Measurements from ENCODE around the gene PKMYT1. TPM values are rescaled to one million over a fixed set of nuclear protein-coding genes. Genes with fewer than 3 reads are reported as not detected.

PKMYT1 gene
- total and polyA plus RNA-seq, 2 experiments from 2014 or later = 90.9 to 100 TPM

GRCh38 chr16:3010510-3010909 lies 30.3 kb upstream of the PKMYT1 start:
- no peak for ATAC-seq
- H3K4me1 ChIP-seq (ENCODE audit: insufficient read depth) = peaks cover 84% of the 10 kb centered on the region
- H3K9me2 ChIP-seq (ENCODE audit: insufficient read depth) = no peaks in the 10 kb centered on the region
- Mint-ChIP-seq H3K9me3 (no peaks in the 10 kb centered on the region), H3K27me3 (ENCODE audit: insufficient read depth, low read depth, poor library complexity) (peaks cover 55% of the 10 kb centered on the region), H3K27ac (peak overlapping the region; percentile 85; the same call in 1 of the 2 replicates), H3K4me3 (peak overlapping the region; percentile 82; the same call in 1 of the 3 replicates), H3K4me1 (peaks cover 74% of the 10 kb centered on the region), H3K36me3 (ENCODE audit: low read depth) (peaks cover 26% of the 10 kb centered on the region)
- no peak for TF ChIP-seq REST (IDR thresholded peaks at IDR 0.05; ENCODE audit: unreplicated experiment)
- TF ChIP-seq ZNF114 (CRISPR knock-in tag; IDR thresholded peaks at IDR 0.05) = no peak
- TF ChIP-seq NANOG (IDR thresholded peaks at IDR 0.05; ENCODE audit: borderline replicate concordance) = no peak
- TF ChIP-seq CREB1 (CRISPR knock-in tag; IDR thresholded peaks at IDR 0.05; ENCODE audit: low read depth) = no peak
- no peak for TF ChIP-seq POLR2AphosphoS5 (IDR thresholded peaks at IDR 0.05; ENCODE audit: low read depth)
- no peak for TF ChIP-seq EZH2 (IDR thresholded peaks at IDR 0.05; ENCODE audit: low read depth, unreplicated experiment)
- TF ChIP-seq CTCF (conservative IDR thresholded peaks at IDR 0.05; ENCODE audit: low read depth in 2 of 2) = no peak
- TF ChIP-seq STAT1 (IDR thresholded peaks at IDR 0.05; ENCODE audit: unreplicated experiment) = no peak
- TF ChIP-seq, protein P1, sequence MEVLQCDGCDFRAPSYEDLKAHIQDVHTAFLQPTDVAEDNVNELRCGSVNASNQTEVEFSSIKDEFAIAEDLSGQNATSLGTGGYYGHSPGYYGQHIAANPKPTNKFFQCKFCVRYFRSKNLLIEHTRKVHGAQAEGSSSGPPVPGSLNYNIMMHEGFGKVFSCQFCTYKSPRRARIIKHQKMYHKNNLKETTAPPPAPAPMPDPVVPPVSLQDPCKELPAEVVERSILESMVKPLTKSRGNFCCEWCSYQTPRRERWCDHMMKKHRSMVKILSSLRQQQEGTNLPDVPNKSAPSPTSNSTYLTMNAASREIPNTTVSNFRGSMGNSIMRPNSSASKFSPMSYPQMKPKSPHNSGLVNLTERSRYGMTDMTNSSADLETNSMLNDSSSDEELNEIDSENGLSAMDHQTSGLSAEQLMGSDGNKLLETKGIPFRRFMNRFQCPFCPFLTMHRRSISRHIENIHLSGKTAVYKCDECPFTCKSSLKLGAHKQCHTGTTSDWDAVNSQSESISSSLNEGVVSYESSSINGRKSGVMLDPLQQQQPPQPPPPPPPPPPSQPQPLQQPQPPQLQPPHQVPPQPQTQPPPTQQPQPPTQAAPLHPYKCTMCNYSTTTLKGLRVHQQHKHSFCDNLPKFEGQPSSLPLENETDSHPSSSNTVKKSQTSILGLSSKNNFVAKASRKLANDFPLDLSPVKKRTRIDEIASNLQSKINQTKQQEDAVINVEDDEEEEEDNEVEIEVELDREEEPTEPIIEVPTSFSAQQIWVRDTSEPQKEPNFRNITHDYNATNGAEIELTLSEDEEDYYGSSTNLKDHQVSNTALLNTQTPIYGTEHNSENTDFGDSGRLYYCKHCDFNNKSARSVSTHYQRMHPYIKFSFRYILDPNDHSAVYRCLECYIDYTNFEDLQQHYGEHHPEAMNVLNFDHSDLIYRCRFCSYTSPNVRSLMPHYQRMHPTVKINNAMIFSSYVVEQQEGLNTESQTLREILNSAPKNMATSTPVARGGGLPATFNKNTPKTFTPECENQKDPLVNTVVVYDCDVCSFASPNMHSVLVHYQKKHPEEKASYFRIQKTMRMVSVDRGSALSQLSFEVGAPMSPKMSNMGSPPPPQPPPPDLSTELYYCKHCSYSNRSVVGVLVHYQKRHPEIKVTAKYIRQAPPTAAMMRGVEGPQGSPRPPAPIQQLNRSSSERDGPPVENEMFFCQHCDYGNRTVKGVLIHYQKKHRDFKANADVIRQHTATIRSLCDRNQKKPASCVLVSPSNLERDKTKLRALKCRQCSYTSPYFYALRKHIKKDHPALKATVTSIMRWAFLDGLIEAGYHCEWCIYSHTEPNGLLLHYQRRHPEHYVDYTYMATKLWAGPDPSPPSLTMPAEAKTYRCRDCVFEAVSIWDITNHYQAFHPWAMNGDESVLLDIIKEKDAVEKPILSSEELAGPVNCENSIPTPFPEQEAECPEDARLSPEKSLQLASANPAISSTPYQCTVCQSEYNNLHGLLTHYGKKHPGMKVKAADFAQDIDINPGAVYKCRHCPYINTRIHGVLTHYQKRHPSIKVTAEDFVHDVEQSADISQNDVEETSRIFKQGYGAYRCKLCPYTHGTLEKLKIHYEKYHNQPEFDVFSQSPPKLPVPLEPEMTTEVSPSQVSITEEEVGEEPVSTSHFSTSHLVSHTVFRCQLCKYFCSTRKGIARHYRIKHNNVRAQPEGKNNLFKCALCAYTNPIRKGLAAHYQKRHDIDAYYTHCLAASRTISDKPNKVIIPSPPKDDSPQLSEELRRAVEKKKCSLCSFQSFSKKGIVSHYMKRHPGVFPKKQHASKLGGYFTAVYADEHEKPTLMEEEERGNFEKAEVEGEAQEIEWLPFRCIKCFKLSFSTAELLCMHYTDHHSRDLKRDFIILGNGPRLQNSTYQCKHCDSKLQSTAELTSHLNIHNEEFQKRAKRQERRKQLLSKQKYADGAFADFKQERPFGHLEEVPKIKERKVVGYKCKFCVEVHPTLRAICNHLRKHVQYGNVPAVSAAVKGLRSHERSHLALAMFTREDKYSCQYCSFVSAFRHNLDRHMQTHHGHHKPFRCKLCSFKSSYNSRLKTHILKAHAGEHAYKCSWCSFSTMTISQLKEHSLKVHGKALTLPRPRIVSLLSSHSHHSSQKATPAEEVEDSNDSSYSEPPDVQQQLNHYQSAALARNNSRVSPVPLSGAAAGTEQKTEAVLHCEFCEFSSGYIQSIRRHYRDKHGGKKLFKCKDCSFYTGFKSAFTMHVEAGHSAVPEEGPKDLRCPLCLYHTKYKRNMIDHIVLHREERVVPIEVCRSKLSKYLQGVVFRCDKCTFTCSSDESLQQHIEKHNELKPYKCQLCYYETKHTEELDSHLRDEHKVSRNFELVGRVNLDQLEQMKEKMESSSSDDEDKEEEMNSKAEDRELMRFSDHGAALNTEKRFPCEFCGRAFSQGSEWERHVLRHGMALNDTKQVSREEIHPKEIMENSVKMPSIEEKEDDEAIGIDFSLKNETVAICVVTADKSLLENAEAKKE (CRISPR knock-in tag; IDR thresholded peaks at IDR 0.05) = no peak
- TF ChIP-seq EZH2phosphoT487 (IDR thresholded peaks at IDR 0.05; ENCODE audit: unreplicated experiment) = no peak
- TF ChIP-seq ZNF331 (CRISPR knock-in tag; IDR thresholded peaks at IDR 0.05; ENCODE audit: low read depth) = no peak
- TF ChIP-seq JUNB (IDR thresholded peaks at IDR 0.05; ENCODE audit: unreplicated experiment) = no peak
- TF ChIP-seq ETS1 (IDR thresholded peaks at IDR 0.05) = no peak
- peak overlapping the region; percentile 88 for H3K4me2 ChIP-seq
- H3K4me3 ChIP-seq = peak overlapping the region; percentile 55; the same call in 1 of the 2 replicates
- H3K27me3 ChIP-seq (ENCODE audit: insufficient read depth) = peaks cover 11% of the 10 kb centered on the region
- peaks cover 8% of the 10 kb centered on the region for H4K20me1 ChIP-seq (replicated peaks; ENCODE audit: insufficient read depth)
- H3K79me2 ChIP-seq (replicated peaks; ENCODE audit: insufficient read depth) = no peaks in the 10 kb centered on the region; the same call in 1 of the 2 replicates
- H3K36me3 ChIP-seq (ENCODE audit: insufficient read depth) = no peaks in the 10 kb centered on the region
- DNase-seq (ENCODE audit: low spot score) = no peak
- peaks cover 58% of the 10 kb centered on the region for H3F3A ChIP-seq (replicated peaks; ENCODE audit: low read depth)
- H2AFZ ChIP-seq = no peak overlapping the region
- H3K27ac ChIP-seq (ENCODE audit: low read depth) = peak overlapping the region; percentile 100

Data from GM23338 (cell line).